GOT3 (cell line): Measurements from ENCODE around the gene NISCH.

Source experiments
- DNase-seq: peaks from one replicate; lab custom pipeline; 2025; ENCODE audit warnings: mixed read lengths; lab: John Stamatoyannopoulos, UW

Gene NISCH

DNA sequence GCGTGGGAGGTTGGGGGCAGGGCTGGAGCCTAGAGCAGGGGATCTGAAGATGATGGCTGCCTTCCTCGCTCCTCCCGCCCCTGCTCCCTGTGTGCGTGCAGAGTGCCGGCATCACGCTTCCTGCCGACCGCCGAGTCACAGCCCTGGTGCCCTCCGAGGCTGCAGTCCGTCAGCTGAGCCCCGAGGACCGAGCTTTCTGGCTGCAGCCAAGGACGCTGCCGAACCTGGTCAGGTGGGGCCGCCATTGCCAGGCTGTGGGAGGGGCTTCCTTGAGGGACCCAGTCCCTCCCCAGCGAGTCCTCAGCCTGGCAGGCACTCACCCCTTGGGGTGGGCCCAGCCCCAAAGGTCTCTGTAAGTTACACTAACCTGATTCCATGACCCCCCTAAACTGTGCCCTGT, 57.3 kb downstream of the NISCH start:
- DNase-seq, result no peak

DNA sequence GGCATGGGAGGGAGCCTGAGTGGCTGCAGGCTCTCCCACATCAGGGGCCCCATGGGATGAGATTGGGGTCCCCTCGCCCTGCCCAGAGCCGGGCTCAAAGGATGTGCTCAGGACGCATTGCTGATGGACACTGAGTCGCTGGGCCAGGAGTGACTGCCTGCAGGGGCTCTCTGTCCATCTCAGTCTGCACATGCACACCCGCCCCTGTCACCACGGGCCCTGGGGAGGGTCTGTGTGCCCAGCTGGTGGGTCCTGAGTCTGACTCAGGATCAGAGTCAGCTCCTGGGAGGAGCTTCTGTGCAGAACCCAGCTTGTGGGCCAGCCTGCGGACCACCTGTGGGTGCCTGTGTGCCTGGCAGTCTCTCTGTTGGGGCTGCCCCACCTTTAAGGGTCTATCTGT, 57.9 kb downstream of the NISCH start:
- no peak for DNase-seq

DNA sequence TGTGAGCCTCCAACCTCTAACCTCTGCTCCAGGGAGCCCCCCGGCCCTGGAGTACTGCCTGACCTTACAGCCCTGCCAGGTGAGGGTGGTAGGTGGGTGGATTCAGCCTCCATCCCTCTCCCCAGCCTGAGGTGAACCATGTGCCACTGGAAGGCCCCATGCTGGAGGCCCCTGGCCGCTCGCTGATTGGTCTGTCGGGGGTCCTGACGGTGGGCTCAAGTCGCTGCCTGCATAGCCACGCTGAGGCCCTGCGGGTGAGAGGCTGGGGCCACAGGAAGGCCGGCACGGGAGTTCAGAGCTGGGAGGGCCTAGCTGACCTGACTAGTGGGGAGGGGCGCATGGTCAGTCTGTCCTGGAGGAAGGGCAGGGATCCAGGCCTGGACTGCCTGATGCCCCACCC, 59.2 kb downstream of the NISCH start:
- DNase-seq, result no peak

DNA sequence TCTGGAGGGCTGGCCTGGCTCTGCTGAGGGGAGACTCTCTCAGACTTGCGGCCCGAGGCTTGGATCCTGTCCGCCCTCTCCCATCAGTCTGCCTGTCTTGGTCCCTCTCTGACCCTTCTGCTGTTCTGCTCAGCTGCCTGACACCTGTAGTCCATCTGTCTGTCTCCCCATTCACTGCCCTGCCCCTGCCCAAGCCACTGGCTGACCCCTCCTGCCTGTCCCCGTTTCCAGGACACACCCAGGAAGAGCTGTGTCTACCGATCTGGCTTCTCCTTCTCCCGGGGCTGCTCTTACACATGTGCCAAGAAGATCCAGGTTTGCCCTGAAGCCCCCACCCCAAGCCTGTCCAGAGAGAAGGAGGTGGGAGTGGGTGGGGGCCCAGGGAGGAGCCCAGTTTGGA, 59.8 kb downstream of the NISCH start:
- DNase-seq, result no peak

DNA sequence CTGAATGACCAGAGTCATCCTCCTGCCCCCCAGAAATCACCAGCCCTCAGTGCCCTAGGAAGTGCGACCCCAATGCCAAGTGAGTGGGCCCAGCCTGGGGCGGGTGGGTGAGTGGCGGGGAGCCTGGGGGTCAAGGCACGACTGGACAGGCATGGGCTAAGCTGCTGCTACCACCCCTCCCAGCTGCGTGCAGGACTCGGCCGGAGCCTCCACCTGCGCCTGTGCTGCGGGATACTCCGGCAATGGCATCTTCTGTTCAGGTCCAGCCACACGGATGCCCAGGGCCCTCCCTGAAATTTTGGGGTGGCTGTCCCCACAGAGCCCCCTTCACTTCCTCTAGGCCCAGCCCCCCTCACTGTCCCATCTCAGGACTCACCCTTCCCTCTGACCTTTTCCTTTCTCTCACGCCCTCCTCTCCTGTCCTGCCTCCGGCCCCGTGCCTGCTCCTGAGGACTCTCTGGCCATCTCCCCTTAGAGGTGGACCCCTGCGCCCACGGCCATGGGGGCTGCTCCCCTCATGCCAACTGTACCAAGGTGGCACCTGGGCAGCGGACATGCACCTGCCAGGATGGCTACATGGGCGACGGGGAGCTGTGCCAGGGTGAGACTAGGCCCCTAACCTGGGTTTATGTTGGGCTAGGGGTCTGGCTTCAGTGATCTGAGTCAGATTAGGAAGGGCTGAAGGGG, 61.2 kb downstream of the NISCH start:
- no peak for DNase-seq

DNA sequence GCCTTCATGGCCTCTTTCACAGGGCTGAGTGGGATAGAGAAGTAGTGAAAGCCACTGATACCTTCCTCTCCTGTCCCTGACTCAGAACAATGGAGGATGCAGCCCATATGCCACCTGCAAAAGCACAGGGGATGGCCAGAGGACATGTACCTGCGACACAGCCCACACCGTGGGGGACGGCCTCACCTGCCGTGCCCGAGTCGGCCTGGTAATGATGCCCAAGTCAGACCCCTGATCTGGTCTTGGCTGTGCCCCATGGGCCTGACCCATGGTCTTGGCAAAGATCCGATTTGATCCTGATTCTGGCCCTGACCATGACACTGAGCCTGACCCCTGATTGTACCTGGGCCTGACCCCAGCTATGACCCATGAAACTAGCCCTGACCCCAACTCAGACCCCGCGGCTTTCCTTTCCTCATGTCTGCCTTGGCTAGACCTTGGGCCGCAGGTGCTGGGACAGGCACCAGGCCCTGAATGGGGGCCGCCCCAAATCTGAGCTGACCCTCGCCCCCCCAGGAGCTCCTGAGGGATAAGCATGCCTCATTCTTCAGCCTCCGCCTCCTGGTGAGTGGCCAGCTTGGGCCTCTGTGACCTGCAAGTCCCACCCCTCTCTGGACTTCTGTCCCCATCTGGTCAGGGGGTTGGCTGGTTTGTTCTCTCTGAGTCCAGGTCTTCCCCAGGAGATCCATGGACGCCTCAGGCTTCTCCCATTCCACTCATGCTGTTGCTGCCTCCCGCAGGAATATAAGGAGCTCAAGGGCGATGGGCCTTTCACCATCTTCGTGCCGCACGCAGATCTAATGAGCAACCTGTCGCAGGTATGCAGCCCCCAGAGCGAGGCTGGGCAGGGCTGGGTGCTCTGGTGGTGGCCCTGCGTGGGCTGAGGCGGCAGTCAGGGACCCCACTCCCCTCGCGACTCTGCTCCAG, 62.7 kb downstream of the NISCH start:
- no peak for DNase-seq

DNA sequence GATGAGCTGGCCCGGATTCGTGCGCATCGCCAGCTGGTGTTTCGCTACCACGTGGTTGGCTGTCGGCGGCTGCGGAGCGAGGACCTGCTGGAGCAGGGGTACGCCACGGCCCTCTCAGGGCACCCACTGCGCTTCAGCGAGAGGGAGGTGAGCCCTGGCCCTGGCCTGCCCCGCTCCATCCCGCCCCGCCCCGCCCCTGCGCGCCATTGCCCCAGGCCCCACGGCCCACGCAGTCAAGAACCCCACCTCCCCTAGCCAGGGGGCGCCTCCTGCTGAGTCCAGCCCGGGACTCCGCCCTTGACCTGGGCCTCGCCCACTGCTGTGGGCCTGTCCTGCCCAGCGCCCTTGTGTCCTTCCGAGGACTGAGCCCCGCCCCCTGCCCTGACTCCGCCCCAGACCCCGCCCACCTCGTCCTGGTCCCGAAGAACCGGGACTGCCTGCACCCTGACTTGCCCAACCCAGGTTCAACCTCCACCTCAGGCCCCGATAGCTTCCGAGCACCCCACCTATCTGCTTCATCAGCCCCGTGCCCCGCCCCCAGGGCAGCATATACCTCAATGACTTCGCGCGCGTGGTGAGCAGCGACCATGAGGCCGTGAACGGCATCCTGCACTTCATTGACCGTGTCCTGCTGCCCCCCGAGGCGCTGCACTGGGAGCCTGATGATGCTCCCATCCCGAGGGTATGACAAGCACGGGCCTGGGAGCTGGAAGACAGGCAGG, 63.5 kb downstream of the NISCH start:
- no peak for DNase-seq

DNA sequence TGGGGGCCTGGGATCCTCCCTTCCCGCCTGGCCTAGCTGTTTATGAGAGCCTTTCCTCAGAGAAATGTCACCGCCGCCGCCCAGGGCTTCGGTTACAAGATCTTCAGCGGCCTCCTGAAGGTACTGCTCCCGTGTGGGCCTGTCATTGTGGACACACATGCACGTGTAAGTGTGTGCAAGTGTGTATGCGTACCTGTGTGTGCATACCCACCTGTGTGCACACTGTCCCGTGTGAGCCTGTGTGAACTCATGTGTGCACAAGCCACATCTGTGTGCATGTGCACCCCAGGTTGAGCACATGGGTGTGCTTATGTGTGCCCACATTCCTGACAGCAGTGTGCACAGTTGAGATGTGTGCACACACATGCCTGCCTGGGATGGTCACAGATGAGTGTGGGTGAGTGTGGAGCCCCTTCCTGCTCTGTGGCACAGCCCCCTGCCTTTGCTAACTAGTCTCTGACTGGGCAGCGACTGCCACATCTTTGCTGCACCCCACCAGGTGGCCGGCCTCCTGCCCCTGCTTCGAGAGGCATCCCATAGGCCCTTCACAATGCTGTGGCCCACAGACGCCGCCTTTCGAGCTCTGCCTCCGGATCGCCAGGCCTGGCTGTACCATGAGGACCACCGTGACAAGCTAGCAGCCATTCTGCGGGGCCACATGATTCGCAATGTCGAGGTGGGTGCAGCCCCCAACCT, 64.2 kb downstream of the NISCH start:
- no peak for DNase-seq

DNA sequence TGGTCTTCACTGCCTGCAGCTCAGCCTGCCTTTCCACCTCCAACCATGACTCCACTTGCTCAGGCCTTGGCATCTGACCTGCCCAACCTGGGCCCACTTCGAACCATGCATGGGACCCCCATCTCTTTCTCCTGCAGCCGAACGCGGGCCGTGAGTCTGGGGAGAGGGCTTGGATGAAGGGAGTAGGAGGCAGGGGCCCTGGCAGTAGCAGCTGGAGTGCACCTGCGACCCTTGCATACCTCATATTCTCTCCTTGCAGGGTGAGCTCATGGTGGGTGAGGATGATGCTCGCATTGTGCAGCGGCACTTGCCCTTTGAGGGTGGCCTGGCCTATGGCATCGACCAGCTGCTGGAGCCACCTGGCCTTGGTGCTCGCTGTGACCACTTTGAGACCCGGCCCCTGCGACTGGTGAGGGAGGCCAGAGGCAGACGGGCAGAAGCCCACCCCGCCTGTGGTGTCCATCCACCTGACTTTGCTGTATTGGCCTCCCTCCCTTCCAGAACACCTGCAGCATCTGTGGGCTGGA, 64.8 kb downstream of the NISCH start:
- DNase-seq, result no peak

DNA sequence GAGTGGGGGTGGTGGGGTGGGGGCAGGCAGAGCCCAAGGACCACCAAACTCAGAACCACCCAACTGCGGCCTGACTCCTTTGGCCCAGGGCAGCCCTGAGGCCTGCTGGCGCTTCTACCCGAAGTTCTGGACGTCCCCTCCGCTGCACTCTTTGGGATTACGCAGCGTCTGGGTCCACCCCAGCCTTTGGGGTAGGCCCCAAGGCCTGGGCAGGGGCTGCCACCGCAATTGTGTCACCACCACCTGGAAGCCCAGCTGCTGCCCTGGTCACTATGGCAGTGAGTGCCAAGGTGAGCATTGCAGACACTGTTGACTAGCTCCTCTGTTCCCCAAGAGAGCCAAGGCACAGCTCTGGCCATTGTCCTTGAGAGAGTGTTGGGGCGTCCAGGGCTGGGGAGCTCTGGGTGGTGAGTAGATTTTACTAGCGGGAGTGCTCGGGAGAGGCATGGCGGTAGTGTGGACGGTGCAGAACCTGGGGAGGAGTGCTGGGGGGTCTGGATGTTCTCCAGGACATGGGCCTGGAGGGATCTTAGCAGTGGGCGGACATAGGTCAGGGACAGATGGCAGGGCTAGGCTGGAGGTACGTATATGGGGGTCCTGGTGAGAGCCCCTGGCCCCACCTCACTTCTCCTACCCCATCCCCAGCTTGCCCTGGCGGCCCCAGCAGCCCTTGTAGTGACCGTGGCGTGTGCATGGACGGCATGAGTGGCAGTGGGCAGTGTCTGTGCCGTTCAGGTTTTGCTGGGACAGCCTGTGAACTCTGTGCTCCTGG, 65.5 kb downstream of the NISCH start:
- no peak for DNase-seq

DNA sequence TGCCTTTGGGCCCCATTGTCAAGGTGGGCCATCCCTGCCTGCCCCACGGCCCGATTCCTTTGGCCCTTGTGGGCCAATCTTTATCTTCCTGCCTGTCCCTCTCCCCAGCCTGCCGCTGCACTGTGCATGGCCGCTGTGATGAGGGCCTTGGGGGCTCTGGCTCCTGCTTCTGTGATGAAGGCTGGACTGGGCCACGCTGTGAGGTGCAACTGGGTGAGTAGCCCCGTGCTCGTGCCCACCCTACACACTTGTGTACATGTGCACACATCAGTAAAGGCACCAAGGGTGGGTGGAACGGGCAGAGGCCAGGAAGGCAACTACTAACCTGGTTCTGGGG, 66.1 kb downstream of the NISCH start:
- DNase-seq, result no peak

DNA sequence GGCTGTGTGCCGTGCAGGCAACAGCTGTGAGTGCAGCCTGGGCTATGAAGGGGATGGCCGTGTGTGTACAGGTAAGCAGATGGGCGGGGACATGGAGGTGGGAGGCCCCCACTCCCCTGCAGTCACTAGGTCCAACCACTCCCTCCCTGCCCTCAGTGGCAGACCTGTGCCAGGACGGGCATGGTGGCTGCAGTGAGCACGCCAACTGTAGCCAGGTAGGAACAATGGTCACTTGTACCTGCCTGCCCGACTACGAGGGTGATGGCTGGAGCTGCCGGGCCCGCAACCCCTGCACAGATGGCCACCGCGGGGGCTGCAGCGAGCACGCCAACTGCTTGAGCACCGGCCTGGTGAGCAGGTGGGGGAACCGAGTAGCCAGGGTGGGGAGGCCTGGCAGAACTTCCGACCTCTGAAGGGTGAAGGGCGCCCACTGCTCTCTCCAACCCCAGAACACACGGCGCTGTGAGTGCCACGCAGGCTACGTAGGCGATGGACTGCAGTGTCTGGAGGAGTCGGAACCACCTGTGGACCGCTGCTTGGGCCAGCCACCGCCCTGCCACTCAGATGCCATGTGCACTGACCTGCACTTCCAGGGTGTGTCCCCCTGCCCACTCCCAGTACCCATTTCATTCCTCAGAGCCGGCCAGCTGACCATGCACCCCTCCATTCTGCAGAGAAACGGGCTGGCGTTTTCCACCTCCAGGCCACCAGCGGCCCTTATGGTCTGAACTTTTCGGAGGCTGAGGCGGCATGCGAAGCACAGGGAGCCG, 66.7 kb downstream of the NISCH start:
- no peak for DNase-seq

DNA sequence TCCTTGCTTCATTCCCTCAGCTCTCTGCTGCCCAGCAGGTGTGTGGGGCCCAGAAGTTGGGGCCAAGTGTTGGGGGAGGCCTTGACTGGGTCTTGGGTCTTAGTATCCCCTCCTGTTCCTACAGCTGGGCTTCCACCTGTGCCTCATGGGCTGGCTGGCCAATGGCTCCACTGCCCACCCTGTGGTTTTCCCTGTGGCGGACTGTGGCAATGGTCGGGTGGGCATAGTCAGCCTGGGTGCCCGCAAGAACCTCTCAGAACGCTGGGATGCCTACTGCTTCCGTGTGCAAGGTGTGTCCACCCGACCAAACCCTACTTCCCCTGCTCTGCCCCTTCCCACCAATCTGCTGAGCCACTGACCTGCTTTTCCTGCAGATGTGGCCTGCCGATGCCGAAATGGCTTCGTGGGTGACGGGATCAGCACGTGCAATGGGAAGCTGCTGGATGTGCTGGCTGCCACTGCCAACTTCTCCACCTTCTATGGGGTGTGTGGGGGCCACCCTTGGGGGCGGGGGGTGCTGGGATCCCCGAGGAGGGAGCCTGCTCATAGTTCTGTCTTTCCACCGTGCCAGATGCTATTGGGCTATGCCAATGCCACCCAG, 67.3 kb downstream of the NISCH start:
- no peak for DNase-seq

DNA sequence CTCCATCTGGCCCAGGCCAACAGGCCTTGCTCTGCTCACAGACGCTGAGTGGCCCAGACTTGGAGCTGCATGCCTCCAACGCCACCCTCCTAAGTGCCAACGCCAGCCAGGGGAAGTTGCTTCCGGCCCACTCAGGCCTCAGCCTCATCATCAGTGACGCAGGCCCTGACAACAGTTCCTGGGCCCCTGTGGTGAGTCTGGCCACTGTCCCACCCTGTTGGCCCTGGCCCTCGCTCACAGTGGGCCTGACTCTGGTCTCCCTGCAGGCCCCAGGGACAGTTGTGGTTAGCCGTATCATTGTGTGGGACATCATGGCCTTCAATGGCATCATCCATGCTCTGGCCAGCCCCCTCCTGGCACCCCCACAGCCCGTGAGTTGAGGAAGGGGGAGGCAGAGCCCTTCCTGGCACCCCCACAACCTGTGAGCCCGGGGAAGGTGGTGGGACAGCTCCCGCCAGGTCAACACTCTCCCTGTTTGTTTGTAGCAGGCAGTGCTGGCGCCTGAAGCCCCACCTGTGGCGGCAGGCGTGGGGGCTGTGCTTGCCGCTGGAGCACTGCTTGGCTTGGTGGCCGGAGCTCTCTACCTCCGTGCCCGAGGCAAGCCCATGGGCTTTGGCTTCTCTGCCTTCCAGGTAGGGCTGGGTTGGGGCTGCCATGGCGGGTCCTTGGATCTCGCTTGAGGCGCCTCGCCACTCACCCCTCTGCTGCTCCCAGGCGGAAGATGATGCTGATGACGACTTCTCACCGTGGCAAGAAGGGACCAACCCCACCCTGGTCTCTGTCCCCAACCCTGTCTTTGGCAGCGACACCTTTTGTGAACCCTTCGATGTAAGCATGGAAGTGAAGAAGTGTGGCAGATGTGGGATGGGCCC, 68.2 kb downstream of the NISCH start:
- DNase-seq, result no peak

DNA sequence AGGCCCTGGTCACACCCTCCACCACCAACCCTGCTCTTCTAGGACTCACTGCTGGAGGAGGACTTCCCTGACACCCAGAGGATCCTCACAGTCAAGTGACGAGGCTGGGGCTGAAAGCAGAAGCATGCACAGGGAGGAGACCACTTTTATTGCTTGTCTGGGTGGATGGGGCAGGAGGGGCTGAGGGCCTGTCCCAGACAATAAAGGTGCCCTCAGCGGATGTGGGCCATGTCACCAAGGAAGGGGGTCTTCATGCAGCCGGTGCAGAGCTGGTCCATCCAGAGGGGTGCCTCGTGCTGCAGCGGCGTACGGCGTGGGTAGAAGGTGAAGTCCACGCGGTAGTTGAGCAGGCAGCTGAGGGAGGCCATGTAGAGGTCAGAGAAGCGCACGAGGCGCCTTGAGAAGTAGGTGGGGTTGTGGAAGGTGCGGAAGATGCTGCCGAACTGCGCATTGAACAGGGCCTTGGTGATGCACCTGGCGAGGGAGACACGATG, 68.9 kb downstream of the NISCH start:
- no peak for DNase-seq

DNA sequence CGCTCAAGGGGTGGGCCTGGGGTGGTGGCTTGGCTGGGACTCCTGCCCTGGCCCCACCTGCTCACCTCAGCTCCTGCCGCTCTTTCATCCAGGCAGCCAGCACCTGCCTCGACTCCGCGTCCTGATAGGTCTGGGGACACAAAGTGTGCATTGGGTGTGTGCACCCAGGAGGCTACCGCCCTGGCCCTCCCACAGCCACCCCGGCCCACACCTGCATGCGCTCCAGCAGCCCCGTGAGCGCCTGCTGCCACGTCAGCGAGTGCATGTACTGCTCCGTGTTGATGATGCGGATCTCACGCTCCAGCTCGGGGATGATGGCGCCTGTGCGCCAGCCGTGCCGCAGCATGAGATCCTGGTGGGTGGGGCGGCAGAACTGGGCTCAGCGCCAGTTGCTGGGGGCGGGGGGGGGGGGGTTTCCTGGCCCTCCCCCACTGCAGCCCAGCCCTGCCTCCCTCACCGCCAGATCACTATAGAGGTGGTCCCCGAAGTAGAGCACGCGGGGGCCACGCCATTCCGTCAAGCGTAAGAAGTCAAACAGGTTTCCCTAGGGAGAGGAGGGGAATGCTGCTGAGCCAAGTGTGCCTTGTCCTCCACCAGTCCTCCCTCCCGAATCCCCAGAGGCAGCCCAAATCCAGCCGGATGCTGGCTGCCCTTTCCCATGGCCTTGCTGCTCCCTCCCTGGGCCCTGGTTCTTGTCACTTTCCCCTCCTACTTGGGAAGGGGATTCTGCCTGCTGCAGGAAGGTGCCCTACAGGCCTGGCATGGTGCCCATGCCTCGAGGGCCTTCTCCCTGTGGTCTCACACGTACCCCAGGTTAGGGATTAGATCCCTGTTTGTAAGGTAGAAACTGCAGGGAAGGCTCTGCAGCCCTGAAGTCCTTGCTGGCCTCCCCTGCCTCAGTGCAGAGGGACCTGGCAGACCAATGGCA, 69.6 kb downstream of the NISCH start:
- DNase-seq, result no peak

DNA sequence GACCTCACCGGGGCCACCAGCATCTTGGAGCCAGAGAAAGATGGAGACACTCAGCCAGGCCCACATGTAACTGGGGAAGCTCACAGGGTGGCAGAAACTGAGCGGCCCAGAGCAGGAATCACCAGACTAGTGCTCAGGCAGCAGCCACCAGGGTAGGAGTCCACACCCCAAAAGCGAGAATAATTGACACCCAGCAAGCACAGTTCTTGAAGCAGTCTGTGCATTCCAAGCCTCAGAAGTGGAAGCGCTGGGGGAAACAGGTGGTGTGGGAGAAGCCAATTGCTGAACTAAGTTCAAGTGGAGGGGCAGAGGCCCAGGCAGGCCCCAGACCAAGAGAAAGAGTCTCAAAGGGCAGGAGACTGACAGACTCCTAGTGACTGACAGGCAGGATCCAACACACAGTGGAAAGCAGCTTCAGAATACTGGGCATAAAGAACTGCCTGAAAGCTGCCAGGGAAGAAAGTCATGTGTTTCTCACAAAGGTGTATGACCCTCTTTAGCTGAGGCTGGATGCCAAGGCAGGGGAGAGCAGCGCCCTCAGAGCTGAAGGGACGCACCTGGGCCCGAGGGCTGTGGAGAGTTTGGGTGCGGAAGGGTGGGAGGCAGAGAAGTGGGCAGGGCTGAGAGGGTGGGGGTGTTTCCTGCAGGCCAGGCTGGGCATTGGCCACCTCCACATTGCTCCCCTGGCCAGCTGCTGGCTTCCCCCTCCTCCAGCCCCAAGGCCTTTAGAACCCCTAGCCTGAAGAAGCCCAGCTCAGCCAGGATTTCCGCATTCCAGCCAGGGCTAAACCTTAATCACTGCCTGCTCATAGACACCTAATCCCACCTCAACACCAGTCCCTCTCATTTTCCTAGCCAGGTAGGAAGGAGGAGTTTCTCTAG, 70.5 kb downstream of the NISCH start:
- no peak for DNase-seq
